ENCODE data around the gene TECTA.

Gene TECTA

DNA sequence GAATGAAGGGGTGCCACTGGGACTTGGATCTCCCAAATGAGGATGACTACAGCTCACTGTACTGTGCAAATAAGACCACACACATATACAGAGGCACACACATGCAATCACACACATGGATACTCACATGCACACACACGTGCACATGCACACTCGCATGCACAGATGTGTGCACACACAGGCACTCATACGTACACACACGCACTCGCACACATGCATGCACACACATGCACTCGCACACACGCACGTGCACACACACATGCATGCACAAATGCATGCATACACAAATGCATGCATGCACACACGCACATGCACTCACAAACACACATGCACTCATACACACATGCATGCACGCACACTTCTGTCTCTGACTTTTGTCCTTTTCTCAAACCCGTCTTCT lies 36.0 kb downstream of the TECTA start:
- H3K4me3 ChIP-seq (ENCODE audit: low read length): no peak overlapping the region
- no peak for DNase-seq (ENCODE audit: low read depth)
- TF ChIP-seq, protein P1, sequence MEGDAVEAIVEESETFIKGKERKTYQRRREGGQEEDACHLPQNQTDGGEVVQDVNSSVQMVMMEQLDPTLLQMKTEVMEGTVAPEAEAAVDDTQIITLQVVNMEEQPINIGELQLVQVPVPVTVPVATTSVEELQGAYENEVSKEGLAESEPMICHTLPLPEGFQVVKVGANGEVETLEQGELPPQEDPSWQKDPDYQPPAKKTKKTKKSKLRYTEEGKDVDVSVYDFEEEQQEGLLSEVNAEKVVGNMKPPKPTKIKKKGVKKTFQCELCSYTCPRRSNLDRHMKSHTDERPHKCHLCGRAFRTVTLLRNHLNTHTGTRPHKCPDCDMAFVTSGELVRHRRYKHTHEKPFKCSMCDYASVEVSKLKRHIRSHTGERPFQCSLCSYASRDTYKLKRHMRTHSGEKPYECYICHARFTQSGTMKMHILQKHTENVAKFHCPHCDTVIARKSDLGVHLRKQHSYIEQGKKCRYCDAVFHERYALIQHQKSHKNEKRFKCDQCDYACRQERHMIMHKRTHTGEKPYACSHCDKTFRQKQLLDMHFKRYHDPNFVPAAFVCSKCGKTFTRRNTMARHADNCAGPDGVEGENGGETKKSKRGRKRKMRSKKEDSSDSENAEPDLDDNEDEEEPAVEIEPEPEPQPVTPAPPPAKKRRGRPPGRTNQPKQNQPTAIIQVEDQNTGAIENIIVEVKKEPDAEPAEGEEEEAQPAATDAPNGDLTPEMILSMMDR (IDR thresholded peaks at IDR 0.05; ENCODE audit: insufficient read depth, low read depth, low read length, missing control alignments): no peak

DNA sequence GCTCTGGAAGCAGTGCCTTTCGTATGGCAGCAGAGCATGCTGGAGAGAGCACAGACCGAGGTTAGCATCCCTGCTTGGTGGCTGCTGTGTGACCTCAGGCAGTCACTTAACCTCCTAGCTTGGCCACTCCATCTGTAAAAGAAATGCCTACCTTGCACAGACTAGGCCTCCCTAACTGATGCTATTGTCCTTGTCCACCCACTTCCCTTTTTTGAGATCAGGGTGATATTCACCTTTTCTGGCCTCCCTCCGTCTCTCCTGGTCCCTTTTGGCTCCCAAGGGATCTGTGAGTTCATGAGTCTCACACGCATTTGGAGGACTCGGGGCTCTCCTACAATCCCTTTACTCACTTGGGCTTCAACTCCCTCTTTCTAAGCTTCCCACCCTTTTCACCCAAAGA lies 37.2 kb downstream of the TECTA start:
- TF ChIP-seq, protein P1 (IDR thresholded peaks at IDR 0.05; ENCODE audit: insufficient read depth, low read depth, low read length, missing control alignments): no peak
- DNase-seq (ENCODE audit: low read depth): no peak
- no peak overlapping the region for H3K4me3 ChIP-seq (ENCODE audit: low read length)

DNA sequence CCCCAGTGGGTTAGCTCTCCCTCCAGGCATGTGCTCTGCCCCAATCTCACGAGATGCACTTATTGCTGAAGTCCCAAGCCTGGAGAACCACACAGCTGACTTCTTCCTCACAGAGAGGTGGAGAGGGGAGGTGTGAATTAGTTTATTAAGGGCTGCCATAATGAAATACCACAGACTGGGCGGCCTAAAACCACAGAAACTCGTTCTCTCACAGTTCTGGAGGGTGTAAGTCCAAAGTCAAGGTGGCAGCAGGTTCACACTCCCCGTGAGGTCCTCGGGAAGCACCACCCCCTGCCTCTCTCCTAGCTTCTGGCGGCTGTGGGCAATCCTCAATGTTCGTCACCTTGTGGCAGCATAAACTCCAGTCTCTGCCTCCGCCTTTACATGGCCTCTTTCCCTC lies 39.3 kb downstream of the TECTA start:
- TF ChIP-seq, protein P1 (IDR thresholded peaks at IDR 0.05; ENCODE audit: insufficient read depth, low read depth, low read length, missing control alignments): no peak

DNA sequence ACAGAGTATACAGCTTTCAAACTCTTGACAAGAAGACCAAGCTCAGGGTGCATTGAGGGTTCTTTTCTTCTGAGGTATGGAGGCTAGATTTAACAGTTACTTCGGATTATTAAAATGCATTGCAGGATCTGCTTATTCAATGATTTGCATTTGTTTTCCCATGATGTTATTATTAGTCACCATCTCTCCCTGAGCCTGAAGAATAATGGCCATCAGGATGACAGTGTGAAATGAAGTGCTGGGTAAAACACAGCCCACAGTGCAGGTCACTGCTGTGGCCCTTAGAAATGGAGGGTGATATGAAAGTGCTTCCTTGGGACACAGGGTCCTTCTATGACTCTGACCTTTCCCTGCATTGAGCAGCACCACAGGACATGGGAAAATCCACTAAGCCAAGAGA lies 40.0 kb downstream of the TECTA start:
- TF ChIP-seq, protein P1 (IDR thresholded peaks at IDR 0.05; ENCODE audit: insufficient read depth, low read depth, low read length, missing control alignments): no peak
- DNase-seq (ENCODE audit: low read depth): peak; percentile 34
- H3K4me3 ChIP-seq (ENCODE audit: low read length): no peak overlapping the region

More for the DNA sequence above, 39.3 kb downstream of the TECTA start:
- DNase-seq (ENCODE audit: low read depth): no peak
- no peak overlapping the region for H3K4me3 ChIP-seq (ENCODE audit: low read length)

DNA sequence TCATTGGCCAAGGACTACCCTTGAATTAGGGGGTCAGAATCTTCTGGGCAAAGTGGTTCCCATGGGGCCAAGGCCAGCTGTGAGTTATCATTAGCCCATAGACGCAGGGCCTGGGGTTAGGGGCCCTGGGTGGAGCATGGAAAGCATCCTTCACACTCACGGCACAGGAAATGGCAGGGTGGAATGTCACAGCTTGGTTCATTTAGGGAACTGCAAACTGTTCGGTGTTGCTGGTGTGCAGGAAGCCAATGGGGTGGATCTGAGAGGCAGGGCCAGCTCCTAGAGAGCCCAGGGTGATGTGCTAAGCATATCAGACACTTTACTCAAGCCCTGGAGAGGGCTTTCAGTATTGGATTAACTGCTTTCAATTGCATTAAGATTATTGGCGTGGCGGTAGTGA lies 42.9 kb downstream of the TECTA start:
- DNase-seq (ENCODE audit: low read depth): no peak
- H3K4me3 ChIP-seq (ENCODE audit: low read length): no peak overlapping the region
- TF ChIP-seq, protein P1 (IDR thresholded peaks at IDR 0.05; ENCODE audit: insufficient read depth, low read depth, low read length, missing control alignments): no peak

DNA sequence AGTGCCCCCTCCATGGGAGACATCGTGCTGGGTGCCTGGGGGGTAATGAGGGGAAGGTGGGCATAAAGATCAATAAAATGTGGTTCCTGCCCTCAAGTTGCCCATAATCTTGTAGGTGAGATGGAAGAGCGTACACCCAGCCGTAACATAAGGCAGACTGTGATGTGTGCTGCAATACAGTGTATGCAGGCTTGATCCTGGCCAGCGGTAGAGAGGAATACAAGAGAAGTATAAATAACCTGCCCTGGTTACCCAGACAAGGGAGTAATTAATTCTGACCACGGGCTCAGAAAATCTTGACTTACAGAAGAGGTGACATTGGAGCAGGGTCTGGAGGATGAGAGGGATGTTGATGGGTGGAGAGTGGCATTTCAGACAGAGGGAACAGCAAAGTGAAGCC lies 43.7 kb downstream of the TECTA start:
- TF ChIP-seq, protein P1 (IDR thresholded peaks at IDR 0.05; ENCODE audit: insufficient read depth, low read depth, low read length, missing control alignments): no peak
- no peak overlapping the region for H3K4me3 ChIP-seq (ENCODE audit: low read length)

DNA sequence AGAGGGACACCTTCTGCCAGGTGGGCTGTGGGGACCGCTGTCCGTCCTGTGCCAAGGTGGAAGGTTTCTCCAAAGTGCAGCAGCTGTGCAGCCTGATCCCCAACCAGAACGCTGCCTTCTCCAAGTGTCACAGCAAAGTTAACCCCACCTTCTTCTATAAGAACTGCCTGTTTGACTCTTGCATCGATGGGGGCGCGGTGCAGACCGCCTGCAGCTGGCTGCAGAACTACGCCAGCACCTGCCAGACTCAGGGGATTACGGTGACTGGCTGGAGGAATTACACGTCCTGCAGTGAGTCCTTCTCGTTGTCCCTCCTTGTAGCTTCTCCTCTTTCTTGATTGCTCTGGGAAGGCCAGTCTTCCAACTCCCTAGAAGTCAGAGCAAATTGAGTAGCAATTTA lies 44.8 kb downstream of the TECTA start:
- H3K4me3 ChIP-seq (ENCODE audit: low read length): no peak overlapping the region
- DNase-seq (ENCODE audit: low read depth): no peak
- TF ChIP-seq, protein P1 (IDR thresholded peaks at IDR 0.05; ENCODE audit: insufficient read depth, low read depth, low read length, missing control alignments): no peak

More for the DNA sequence above, 43.7 kb downstream of the TECTA start:
- no peak for DNase-seq (ENCODE audit: low read depth)
